ENCODE data around the gene SLC25A26. TPM values are rescaled to one million over a fixed set of nuclear protein-coding genes. Genes with fewer than 3 reads are reported as not detected.

Gene SLC25A26
- total RNA-seq, 1 donor from 2014 or later = 19.2 TPM

DNA sequence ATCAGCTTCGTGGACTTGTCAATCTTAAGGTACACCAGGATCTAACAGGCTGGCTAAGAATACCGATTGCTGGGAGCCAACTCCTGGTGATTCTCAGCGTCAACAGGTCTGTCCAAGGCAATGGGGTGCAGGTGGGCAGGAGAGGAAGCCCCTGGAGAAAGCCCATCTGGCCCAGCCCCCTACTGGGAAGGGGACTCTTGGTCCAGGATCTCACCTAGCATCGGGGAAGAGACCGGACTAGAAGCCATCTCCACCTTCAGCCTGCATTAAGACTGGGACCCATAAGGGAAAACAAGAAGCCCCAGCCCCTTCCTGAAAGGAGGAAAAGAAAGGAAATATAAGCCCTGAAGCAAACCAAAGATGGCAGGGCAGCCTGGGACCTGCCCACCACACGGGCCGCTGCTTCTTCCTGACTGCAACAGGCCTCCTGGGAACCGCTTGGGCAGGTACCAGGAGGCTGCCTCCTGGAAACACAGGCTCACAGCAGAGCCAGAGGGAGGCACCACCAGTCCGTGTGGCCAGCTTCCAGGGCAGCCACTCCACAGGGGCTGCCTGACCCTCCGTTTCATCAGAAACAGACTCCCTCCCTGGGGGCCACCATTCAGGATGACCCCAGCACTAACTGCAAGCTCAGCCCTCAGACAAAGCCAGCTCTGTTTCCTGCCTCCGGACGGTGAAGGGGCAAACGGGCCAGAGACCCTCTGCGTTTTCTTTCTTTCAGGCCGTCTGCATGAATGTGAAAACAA lies 179.8 kb downstream of the SLC25A26 start:
- Mint-ChIP-seq H3K4me3 (no peak overlapping the region), H3K27me3 (ENCODE audit: low read depth) (no peaks in the 10 kb centered on the region), H3K9me3 (no peaks in the 10 kb centered on the region), H3K36me3 (no peaks in the 10 kb centered on the region), H3K4me1 (no peaks in the 10 kb centered on the region), H3K27ac (no peak overlapping the region)
- TF ChIP-seq, protein P1, sequence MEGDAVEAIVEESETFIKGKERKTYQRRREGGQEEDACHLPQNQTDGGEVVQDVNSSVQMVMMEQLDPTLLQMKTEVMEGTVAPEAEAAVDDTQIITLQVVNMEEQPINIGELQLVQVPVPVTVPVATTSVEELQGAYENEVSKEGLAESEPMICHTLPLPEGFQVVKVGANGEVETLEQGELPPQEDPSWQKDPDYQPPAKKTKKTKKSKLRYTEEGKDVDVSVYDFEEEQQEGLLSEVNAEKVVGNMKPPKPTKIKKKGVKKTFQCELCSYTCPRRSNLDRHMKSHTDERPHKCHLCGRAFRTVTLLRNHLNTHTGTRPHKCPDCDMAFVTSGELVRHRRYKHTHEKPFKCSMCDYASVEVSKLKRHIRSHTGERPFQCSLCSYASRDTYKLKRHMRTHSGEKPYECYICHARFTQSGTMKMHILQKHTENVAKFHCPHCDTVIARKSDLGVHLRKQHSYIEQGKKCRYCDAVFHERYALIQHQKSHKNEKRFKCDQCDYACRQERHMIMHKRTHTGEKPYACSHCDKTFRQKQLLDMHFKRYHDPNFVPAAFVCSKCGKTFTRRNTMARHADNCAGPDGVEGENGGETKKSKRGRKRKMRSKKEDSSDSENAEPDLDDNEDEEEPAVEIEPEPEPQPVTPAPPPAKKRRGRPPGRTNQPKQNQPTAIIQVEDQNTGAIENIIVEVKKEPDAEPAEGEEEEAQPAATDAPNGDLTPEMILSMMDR (IDR thresholded peaks at IDR 0.05; ENCODE audit: unreplicated experiment) = no peak
- DNase-seq (ENCODE audit: low spot score in 2 of 2, unreplicated experiment in 2 of 2) = no peak

DNA sequence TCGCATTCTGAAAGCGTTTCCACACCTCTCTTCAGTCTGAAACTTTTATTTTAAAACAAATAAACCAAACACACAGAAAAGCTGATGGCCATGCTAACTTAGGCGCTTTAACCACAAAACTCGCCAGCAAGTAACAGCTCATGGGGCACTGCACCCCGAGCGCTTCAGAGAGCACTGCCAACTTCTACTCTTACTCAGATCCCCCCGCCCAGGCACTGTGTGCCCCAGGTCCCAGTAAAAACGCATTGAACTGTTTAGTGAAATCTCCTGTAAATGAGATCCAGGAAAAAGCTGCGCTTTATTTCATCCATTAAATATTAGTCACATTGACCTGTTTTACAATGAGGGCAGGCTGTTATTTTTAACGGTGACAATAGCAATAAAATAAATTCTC lies 180.4 kb downstream of the SLC25A26 start:
- TF ChIP-seq, protein P1 (IDR thresholded peaks at IDR 0.05; ENCODE audit: unreplicated experiment) = no peak
- no peak for DNase-seq (ENCODE audit: low spot score in 2 of 2, unreplicated experiment in 2 of 2)
- H3K36me3 Mint-ChIP-seq = no peaks in the 10 kb centered on the region
- H3K4me1 Mint-ChIP-seq = no peaks in the 10 kb centered on the region
- no peak overlapping the region for H3K4me3 Mint-ChIP-seq
- no peaks in the 10 kb centered on the region for H3K9me3 Mint-ChIP-seq
- H3K27ac Mint-ChIP-seq = no peak overlapping the region
- no peaks in the 10 kb centered on the region for H3K27me3 Mint-ChIP-seq (ENCODE audit: low read depth)

DNA sequence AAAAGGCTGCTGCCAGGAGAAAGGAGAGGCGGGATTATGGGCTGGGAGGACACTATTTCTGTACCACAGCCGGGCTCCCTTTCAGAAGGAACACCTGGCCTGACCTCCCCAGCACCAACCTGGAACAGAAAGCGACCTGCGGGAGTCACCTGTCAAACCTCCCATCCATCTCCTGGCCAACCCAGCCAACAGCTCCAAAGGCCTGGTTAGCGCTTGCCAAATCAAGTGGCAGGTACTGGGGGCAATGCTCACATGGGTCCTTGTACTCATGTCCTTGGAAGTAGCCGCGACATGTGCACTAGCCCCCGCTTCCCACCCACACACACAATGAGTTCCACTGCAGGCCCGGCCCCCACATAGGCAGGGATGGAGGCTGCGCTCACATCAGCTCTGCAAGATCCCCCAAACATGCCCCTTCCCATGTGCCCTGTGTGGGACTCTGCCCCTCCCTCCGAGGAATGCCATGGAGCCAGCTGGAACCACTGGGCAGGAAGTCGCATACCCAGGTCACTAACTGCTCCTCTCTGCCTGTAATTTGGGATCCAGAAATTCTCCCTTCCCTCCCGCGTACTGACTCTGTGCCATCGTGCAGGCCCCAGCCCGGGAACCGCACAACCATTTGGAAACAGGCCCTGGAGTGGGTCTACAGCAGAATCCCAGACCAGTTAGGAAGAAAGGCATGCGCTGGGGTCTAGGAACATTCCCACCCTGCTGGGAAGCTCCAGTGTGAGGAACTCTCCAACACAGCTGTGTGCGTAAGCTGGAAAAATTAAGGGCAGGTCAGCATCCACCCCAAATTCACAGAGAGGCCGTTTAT lies 181.1 kb downstream of the SLC25A26 start:
- TF ChIP-seq, protein P1 (IDR thresholded peaks at IDR 0.05; ENCODE audit: unreplicated experiment) = no peak
- no peaks in the 10 kb centered on the region for H3K9me3 Mint-ChIP-seq
- no peak for DNase-seq (ENCODE audit: low spot score in 2 of 2, unreplicated experiment in 2 of 2)
- no peaks in the 10 kb centered on the region for H3K27me3 Mint-ChIP-seq (ENCODE audit: low read depth)
- H3K4me3 Mint-ChIP-seq = no peak overlapping the region
- no peaks in the 10 kb centered on the region for H3K36me3 Mint-ChIP-seq
- no peaks in the 10 kb centered on the region for H3K4me1 Mint-ChIP-seq
- H3K27ac Mint-ChIP-seq = no peak overlapping the region

DNA sequence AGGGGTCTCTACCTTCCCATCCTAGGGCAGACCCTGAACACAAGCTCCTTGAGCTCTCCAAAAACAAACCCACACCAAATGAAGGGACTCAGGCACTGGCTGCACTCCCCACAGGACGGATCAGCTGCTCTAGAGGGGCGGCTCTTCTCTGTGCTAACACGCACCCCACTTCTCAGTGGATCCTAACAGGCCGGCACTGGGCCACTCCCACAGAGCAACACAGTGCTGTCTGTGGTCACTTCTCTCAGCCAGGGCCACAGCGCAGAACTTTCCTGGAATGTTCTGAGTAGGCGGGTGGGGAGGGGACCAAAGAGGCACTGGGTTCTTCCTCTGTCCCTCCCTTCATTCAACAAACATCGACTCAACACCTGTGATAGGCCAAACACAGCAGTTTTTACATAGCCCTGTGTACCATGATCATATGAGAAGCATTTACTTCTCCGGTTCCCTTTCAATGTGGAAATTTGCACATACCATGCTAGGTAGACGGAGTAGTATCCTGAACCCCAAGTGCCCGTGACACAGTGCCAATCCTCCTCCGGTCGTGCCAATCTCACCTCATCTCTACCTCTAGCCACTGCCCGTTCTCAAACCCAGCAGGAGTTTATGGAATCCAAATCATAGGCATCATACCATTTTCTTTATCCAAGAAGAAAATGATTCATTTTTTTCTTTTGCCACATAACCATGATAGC lies 181.9 kb downstream of the SLC25A26 start:
- Mint-ChIP-seq H3K36me3 (no peaks in the 10 kb centered on the region), H3K4me1 (peaks cover 2% of the 10 kb centered on the region), H3K27ac (no peak overlapping the region), H3K27me3 (ENCODE audit: low read depth) (no peaks in the 10 kb centered on the region), H3K9me3 (no peaks in the 10 kb centered on the region), H3K4me3 (no peak overlapping the region)
- TF ChIP-seq, protein P1 (IDR thresholded peaks at IDR 0.05; ENCODE audit: unreplicated experiment) = no peak
- no peak for DNase-seq (ENCODE audit: low spot score in 2 of 2, unreplicated experiment in 2 of 2)

DNA sequence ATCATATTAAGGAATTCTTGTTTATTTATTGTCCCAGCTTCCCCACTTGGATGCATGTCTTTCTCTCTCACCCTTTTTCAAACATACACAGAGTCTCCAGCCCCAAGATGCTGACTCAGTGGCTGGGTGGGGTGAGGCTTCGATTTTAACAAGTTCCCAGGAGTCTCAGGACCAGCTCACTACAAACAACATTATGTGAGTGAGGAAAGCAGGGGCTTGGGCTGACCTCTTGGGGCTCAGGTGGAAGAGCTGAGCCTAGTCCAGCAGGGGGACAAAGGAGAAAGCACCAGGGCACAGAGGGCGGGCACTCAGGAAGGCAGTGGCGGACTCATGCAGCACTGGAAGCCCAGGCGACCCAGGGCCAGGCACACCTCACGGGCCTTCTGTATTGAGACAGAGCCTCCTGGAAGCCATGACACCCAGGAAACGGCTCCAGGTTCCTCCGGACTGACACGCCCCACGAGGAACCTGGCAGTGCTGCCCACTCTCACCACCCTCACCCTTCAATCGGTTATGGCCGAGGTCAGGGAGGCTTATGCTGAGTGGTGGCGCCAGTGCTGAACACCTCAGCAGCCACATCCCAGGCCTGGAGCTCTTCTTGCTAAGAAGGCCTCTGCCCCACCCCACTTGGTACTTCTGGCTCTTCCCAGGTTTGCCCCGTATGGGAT lies 182.7 kb downstream of the SLC25A26 start:
- TF ChIP-seq, protein P1 (IDR thresholded peaks at IDR 0.05; ENCODE audit: unreplicated experiment) = no peak
- peaks cover 5% of the 10 kb centered on the region for H3K4me1 Mint-ChIP-seq
- H3K27me3 Mint-ChIP-seq (ENCODE audit: low read depth) = no peaks in the 10 kb centered on the region
- no peak overlapping the region for H3K27ac Mint-ChIP-seq
- no peaks in the 10 kb centered on the region for H3K36me3 Mint-ChIP-seq
- no peaks in the 10 kb centered on the region for H3K9me3 Mint-ChIP-seq
- DNase-seq (ENCODE audit: low spot score in 2 of 2, unreplicated experiment in 2 of 2) = no peak
- no peak overlapping the region for H3K4me3 Mint-ChIP-seq
